ENCODE data around the gene PDE7B.
A peak's percentile ranks its signal among the peaks of the same experiment; 100 is the strongest.
"Not testable (repeated sequence)": the region's sequence is repeated elsewhere in the genome, so short reads cannot be mapped to it uniquely, and the experiment has no call there.

PDE7B gene

GRCh38 chr6:136213012-136213539, 361.6 kb downstream of the PDE7B start:
- DNase-seq: no peak

GRCh38 chr6:136213853-136214252, 362.4 kb downstream of the PDE7B start:
- DNase-seq: no peak

DNA sequence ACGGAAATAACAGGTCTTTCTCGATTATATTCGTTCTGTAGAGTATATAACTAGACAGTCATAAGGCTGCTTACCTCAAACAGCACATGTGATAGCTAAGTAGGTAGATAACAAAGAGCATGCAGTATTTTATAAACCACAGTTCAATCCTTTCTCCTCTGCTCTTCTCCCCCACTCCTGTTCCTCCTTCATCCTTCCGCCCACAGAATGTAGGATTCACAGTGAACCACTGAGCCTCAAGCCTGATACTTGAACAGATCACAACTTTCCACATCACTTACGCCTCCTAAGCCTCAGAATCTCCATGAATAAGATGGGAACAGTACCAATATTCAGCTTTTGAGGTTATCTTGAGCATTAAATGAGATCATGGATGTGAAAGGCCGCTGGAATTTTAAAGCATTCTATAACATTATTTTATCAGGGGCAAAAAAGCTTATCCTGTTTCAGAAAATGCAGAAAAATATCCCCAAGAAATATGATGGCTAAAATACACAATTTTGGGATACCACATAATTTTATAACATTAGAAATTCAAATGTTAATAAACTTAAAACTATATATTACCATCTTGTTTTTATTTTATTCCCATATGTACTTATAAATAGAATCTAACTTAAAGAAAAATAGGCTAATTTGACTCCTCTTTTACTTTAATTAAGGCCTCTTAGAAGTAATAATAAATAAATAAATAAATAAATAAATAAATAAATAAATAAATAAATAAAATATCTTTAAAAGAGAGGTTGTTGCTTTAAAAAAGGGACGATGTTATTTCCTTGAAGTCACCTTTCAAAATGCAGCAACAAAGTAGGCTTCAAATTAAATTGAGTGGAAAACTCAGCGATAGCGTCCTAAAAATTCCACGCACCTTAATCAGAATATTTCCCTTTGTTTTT, 365.3 kb downstream of the PDE7B start:
- DNase-seq: no peak

DNA sequence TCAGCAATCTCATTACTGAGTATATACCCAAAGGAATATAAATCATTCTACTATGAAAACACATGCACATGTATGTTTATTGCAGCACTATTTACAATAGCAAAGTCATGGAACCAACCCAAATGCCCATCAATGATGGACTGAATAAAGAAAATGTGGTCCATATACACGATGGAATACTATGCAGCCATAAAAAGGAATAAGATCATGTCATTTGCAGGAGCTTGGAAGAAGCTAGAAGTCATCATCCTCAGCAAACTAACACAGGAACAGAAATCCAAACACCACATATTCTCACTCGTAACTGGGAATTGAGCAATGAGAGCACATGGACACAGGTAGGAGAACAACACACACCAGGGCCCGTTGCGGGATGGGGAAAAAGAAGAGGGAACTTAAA, 373.5 kb downstream of the PDE7B start:
- not testable (repeated sequence) for DNase-seq

- DNase-seq: no peak
Measured at GRCh38 chr6:136225496-136225895, 374.0 kb downstream of the PDE7B start.

- DNase-seq: peak; percentile 26
Measured at GRCh38 chr6:136226027-136226673, 374.6 kb downstream of the PDE7B start.

DNA sequence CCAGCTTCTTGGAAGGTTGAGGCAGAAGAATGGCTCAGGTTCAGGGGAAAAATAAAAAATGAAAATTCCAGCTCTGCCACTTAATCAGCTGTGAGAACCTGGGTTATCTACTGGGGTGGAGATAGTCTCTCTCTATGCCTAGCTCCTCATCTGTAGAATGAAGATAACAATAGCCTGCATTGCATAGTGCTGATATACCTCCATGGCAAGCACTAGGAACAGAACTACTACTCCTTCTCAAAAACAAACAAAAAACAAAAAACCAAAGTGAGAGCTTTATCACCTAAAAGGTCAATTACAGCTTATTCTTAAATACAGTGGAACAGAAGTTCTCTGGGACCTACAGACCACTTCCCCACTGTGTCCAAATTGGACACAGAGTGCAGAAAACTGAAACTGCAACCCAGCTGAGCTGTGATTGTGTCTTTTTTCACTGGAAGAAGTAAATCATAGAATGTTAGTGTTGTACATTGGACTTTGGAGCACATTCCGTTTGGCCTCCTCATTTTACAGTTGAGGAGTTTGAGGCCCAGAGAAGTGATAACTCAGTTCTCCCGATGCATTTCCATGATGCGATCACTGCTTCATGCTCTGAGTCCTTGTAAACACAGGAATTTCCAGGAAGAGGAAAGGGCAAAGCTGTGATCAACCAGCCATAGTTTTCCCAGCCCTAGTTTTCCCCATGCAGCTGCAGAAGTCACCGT, 375.3 kb downstream of the PDE7B start:
- DNase-seq: no peak

- no peak for DNase-seq
Measured at GRCh38 chr6:136228814-136229213, 377.3 kb downstream of the PDE7B start.

DNA sequence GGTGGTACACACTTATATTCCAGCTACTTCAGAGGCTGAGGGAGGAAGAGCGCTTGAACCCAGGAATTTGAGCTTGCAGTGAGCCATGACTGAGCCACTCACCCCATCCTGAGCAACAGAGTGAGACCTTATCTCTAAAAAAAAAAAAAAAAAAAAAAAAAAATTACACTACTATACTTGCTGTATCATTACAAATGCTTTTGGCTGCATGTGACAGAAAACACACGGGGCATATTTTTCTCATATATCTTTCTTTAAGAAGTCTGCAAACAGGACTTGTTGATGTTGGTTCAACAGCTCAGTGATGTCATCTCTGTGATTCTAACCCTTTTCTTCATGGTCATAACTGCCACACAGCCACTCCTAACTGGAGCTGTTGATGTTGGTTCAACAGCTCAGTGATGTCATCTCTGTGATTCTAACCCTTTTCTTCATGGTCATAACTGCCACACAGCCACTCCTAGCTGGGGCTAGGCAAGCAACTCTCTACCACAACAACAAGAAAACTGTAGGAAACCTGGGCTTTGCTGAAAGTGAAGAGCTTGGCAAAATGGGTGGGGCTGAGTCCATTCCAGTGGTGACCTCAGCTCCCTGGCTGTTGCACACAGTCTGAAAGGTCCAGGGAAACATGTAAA, 378.8 kb downstream of the PDE7B start:
- no peak for DNase-seq

DNA sequence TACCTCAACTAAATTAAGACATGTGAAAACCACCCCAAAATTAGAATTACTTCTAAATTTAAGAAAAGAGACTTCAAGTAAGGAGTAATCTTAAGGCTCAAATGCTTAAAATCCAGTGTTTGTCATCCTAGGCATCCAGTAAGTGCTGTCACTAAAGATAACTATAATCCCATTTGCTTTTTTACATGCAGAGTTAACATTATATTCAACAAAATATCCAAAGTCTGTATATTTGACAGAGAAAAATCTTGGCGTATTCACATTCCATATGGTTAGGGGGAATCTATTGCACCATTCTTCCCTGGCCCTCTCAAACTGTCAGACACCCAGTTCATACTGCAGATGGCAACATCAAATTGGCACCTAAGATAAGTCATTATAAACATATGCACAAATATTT, 381.2 kb downstream of the PDE7B start:
- no peak for DNase-seq

- peak; percentile 66 for DNase-seq
Measured at GRCh38 chr6:136235233-136235564, 383.7 kb downstream of the PDE7B start.

DNA sequence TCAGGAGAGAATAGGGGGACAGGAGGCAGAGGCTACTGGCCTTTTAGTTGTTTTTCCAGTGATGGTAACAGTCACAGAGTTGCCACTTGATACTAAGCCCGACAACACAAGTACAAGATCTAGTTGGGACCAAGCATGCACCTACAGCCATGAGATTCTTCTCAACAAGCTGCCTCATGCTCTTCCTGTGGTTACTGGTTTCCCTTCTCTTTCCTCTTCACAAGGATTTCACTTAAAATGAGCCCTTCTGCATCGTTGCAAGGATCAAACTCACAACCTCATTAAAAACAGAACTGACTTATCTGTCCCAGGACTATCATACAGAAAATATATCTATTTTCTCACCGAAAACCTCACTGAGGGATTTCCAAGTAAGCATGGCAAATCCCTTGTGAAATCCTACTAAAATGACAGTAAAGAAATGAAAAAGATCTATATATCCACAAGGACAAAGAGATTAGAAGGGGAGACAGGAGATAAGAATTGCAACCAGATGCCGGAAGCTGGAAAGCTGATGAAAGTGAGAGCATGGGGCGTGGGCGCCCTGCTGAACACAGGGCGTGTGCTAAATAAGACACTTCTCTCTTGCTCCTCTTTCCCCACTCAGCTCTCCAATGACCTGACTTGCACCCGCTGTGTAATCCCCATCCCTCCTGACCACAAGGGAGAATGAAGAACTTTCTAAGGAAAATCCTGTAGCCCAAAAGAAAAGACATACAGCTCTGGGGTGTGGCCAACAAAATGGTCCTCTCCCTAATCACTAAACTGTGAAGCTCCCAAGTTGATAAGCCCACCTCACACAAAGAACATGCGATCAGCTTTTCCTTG, 385.2 kb downstream of the PDE7B start:
- DNase-seq: no peak

- no peak for DNase-seq
Measured at GRCh38 chr6:136244061-136244616, 392.6 kb downstream of the PDE7B start.

All from NCI-H510A treated with DMSO at 0.1 percent for 48 hours (cell line).